ENCODE measurements around the gene PIK3CD.

Gene PIK3CD

GRCh38 chr1:9626201-9626608 lies 25.3 kb upstream of the PIK3CD start:
- no peaks in the 10 kb centered on the region for H3K4me1 ChIP-seq (ENCODE audit: insufficient read depth, low read length)
- no peak overlapping the region for H3K9ac ChIP-seq (ENCODE audit: low read length)
- H3K27me3 ChIP-seq (ENCODE audit: control insufficient read depth in 1 of 2, insufficient read depth in 2 of 2, low read length in 2 of 2): peaks cover 0 to 8% of the 10 kb centered on the region in 2 donors
- H3K4me3 ChIP-seq (ENCODE audit: low read depth in 1 of 2, low read length in 2 of 2): no peak overlapping the region
- no peaks in the 10 kb centered on the region for H3K36me3 ChIP-seq (ENCODE audit: insufficient read depth, low read length)
- H3K27ac ChIP-seq (ENCODE audit: low read depth, low read length): no peak overlapping the region
- no peaks in the 10 kb centered on the region for H3K9me3 ChIP-seq (ENCODE audit: low read length)

GRCh38 chr1:9628541-9629444 lies 22.7 kb upstream of the PIK3CD start:
- Histone ChIP-seq H3K4me3 (ENCODE audit: low read depth in 1 of 2, low read length in 2 of 2) (no peak overlapping the region), H3K9me3 (ENCODE audit: low read length) (no peaks in the 10 kb centered on the region), H3K9ac (ENCODE audit: low read length) (no peak overlapping the region), H3K27ac (ENCODE audit: low read depth, low read length) (no peak overlapping the region), H3K4me1 (ENCODE audit: insufficient read depth, low read length) (no peaks in the 10 kb centered on the region), H3K36me3 (ENCODE audit: insufficient read depth, low read length) (no peaks in the 10 kb centered on the region), H3K27me3 (ENCODE audit: control insufficient read depth in 1 of 2, insufficient read depth in 2 of 2, low read length in 2 of 2) (peaks cover 0 to 8% of the 10 kb centered on the region in 2 donors)

- no peak overlapping the region for H3K4me3 ChIP-seq (ENCODE audit: low read depth in 1 of 2, low read length in 2 of 2)
- no peaks in the 10 kb centered on the region for H3K36me3 ChIP-seq (ENCODE audit: insufficient read depth, low read length)
- H3K4me1 ChIP-seq (ENCODE audit: insufficient read depth, low read length): no peaks in the 10 kb centered on the region
- H3K9me3 ChIP-seq (ENCODE audit: low read length): no peaks in the 10 kb centered on the region
- peaks cover 0 to 8% of the 10 kb centered on the region in 2 donors for H3K27me3 ChIP-seq (ENCODE audit: control insufficient read depth in 1 of 2, insufficient read depth in 2 of 2, low read length in 2 of 2)
- no peak overlapping the region for H3K27ac ChIP-seq (ENCODE audit: low read depth, low read length)
- H3K9ac ChIP-seq (ENCODE audit: low read length): no peak overlapping the region
Measured at GRCh38 chr1:9629445-9630201, 21.9 kb upstream of the PIK3CD start.

- Histone ChIP-seq H3K9ac (ENCODE audit: low read length) (no peak overlapping the region), H3K27me3 (ENCODE audit: control insufficient read depth in 1 of 2, insufficient read depth in 2 of 2, low read length in 2 of 2) (peaks cover 0 to 8% of the 10 kb centered on the region in 2 donors), H3K4me3 (ENCODE audit: low read depth in 1 of 2, low read length in 2 of 2) (no peak overlapping the region), H3K27ac (ENCODE audit: low read depth, low read length) (no peak overlapping the region), H3K4me1 (ENCODE audit: insufficient read depth, low read length) (no peaks in the 10 kb centered on the region), H3K9me3 (ENCODE audit: low read length) (no peaks in the 10 kb centered on the region), H3K36me3 (ENCODE audit: insufficient read depth, low read length) (no peaks in the 10 kb centered on the region)
Measured at GRCh38 chr1:9630331-9631111, 21.0 kb upstream of the PIK3CD start.

GRCh38 chr1:9631613-9632012 lies 19.9 kb upstream of the PIK3CD start:
- H3K4me1 ChIP-seq (ENCODE audit: insufficient read depth, low read length): no peaks in the 10 kb centered on the region
- H3K36me3 ChIP-seq (ENCODE audit: insufficient read depth, low read length): no peaks in the 10 kb centered on the region
- no peak overlapping the region for H3K27ac ChIP-seq (ENCODE audit: low read depth, low read length)
- H3K9me3 ChIP-seq (ENCODE audit: low read length): no peaks in the 10 kb centered on the region
- H3K4me3 ChIP-seq (ENCODE audit: low read depth in 1 of 2, low read length in 2 of 2): no peak overlapping the region
- peaks cover 0 to 3% of the 10 kb centered on the region in 2 donors for H3K27me3 ChIP-seq (ENCODE audit: control insufficient read depth in 1 of 2, insufficient read depth in 2 of 2, low read length in 2 of 2)
- no peak overlapping the region for H3K9ac ChIP-seq (ENCODE audit: low read length)

- H3K9me3 ChIP-seq (ENCODE audit: low read length): no peaks in the 10 kb centered on the region
- H3K9ac ChIP-seq (ENCODE audit: low read length): no peak overlapping the region
- no peak overlapping the region for H3K27ac ChIP-seq (ENCODE audit: low read depth, low read length)
- H3K4me1 ChIP-seq (ENCODE audit: insufficient read depth, low read length): no peaks in the 10 kb centered on the region
- H3K4me3 ChIP-seq (ENCODE audit: low read depth in 1 of 2, low read length in 2 of 2): no peak overlapping the region
- no peaks in the 10 kb centered on the region for H3K36me3 ChIP-seq (ENCODE audit: insufficient read depth, low read length)
- no peaks in the 10 kb centered on the region for H3K27me3 ChIP-seq (ENCODE audit: control insufficient read depth in 1 of 2, insufficient read depth in 2 of 2, low read length in 2 of 2)
Measured at GRCh38 chr1:9633493-9633892, 18.0 kb upstream of the PIK3CD start.

- Histone ChIP-seq H3K4me1 (ENCODE audit: insufficient read depth, low read length) (no peaks in the 10 kb centered on the region), H3K36me3 (ENCODE audit: insufficient read depth, low read length) (no peaks in the 10 kb centered on the region), H3K27ac (ENCODE audit: low read depth, low read length) (no peak overlapping the region), H3K9ac (ENCODE audit: low read length) (no peak overlapping the region), H3K27me3 (ENCODE audit: control insufficient read depth in 1 of 2, insufficient read depth in 2 of 2, low read length in 2 of 2) (no peaks in the 10 kb centered on the region), H3K9me3 (ENCODE audit: low read length) (no peaks in the 10 kb centered on the region), H3K4me3 (ENCODE audit: low read depth in 1 of 2, low read length in 2 of 2) (no peak overlapping the region)
Measured at GRCh38 chr1:9634582-9634981, 16.9 kb upstream of the PIK3CD start.

GRCh38 chr1:9639227-9639626 lies 12.3 kb upstream of the PIK3CD start:
- no peaks in the 10 kb centered on the region for H3K9me3 ChIP-seq (ENCODE audit: low read length)
- no peak overlapping the region for H3K4me3 ChIP-seq (ENCODE audit: low read depth in 1 of 2, low read length in 2 of 2)
- no peaks in the 10 kb centered on the region for H3K36me3 ChIP-seq (ENCODE audit: insufficient read depth, low read length)
- H3K4me1 ChIP-seq (ENCODE audit: insufficient read depth, low read length): no peaks in the 10 kb centered on the region
- H3K27me3 ChIP-seq (ENCODE audit: control insufficient read depth in 1 of 2, insufficient read depth in 2 of 2, low read length in 2 of 2): peaks cover 0 to 7% of the 10 kb centered on the region in 2 donors
- no peak overlapping the region for H3K27ac ChIP-seq (ENCODE audit: low read depth, low read length)
- H3K9ac ChIP-seq (ENCODE audit: low read length): no peak overlapping the region

- no peaks in the 10 kb centered on the region for H3K36me3 ChIP-seq (ENCODE audit: insufficient read depth, low read length)
- no peak overlapping the region for H3K9ac ChIP-seq (ENCODE audit: low read length)
- H3K27ac ChIP-seq (ENCODE audit: low read depth, low read length): no peak overlapping the region
- H3K4me3 ChIP-seq (ENCODE audit: low read depth in 1 of 2, low read length in 2 of 2): no peak overlapping the region
- peaks cover 0 to 7% of the 10 kb centered on the region in 2 donors for H3K27me3 ChIP-seq (ENCODE audit: control insufficient read depth in 1 of 2, insufficient read depth in 2 of 2, low read length in 2 of 2)
- H3K9me3 ChIP-seq (ENCODE audit: low read length): no peaks in the 10 kb centered on the region
- H3K4me1 ChIP-seq (ENCODE audit: insufficient read depth, low read length): no peaks in the 10 kb centered on the region
Measured at GRCh38 chr1:9643351-9644256, 7.9 kb upstream of the PIK3CD start.

- peaks cover 0 to 5% of the 10 kb centered on the region in 2 donors for H3K27me3 ChIP-seq (ENCODE audit: control insufficient read depth in 1 of 2, insufficient read depth in 2 of 2, low read length in 2 of 2)
- no peak overlapping the region for H3K27ac ChIP-seq (ENCODE audit: low read depth, low read length)
- no peak overlapping the region for H3K9ac ChIP-seq (ENCODE audit: low read length)
- no peaks in the 10 kb centered on the region for H3K9me3 ChIP-seq (ENCODE audit: low read length)
- H3K36me3 ChIP-seq (ENCODE audit: insufficient read depth, low read length): no peaks in the 10 kb centered on the region
- H3K4me3 ChIP-seq (ENCODE audit: low read depth in 1 of 2, low read length in 2 of 2): no peak overlapping the region
- H3K4me1 ChIP-seq (ENCODE audit: insufficient read depth, low read length): no peaks in the 10 kb centered on the region
Measured at GRCh38 chr1:9646037-9646436, 5.5 kb upstream of the PIK3CD start.

Measured in muscle layer of colon (tissue), 2 donors.